Neural cell (in vitro differentiated cells): ENCODE results near the gene TNFAIP8.

Source experiments
- EP300 ChIP-seq: fragments of 450-650 bp; conservative IDR thresholded peaks from 2 replicates; pipeline ENCODE4 v1.6.1; 2014; ENCODE audit warnings: antibody characterized with exemption, mild to moderate bottlenecking, moderate library complexity; ENCODE audit not compliant: poor library complexity, severe bottlenecking
- EZH2 ChIP-seq: fragments of 200-600, 300-800 bp; shearing (Covaris generic), sonication (generic); IDR thresholded peaks from 2 replicates; pipeline ENCODE4 v1.6.1; 2014; ENCODE audit warnings: antibody characterized with exemption, low read length, borderline replicate concordance, mild to moderate bottlenecking; ENCODE audit not compliant: insufficient read depth, poor library complexity, severe bottlenecking
- MXI1 ChIP-seq: fragments of 450-650 bp; conservative IDR thresholded peaks from 2 replicates; pipeline ENCODE4 v1.6.1; 2014; ENCODE audit warnings: antibody characterized with exemption, mild to moderate bottlenecking; ENCODE audit not compliant: poor library complexity, severe bottlenecking
- POLR2AphosphoS5 ChIP-seq: IDR thresholded peaks from 2 replicates; pipeline ENCODE4 v1.6.1; 2012
- RAD21 ChIP-seq: fragments of 450-650 bp; conservative IDR thresholded peaks from 2 replicates; pipeline ENCODE4 v1.6.1; 2014; ENCODE audit warnings: antibody characterized with exemption, mild to moderate bottlenecking, moderate library complexity
- REST ChIP-seq: IDR thresholded peaks from 2 replicates; pipeline ENCODE4 v1.6.1; 2012; ENCODE audit warnings: borderline replicate concordance
- SMC3 ChIP-seq: fragments of 450-650 bp; conservative IDR thresholded peaks from 2 replicates; pipeline ENCODE4 v1.6.1; 2014; ENCODE audit warnings: antibody characterized with exemption, mild to moderate bottlenecking, moderate library complexity; ENCODE audit not compliant: poor library complexity
- TAF1 ChIP-seq: IDR thresholded peaks from 2 replicates; pipeline ENCODE4 v1.6.1; 2012; ENCODE audit warnings: low read depth
- TF ChIP-seq, protein P1 (sequence below): fragments of 450-650 bp; IDR thresholded peaks from 2 replicates; pipeline ENCODE4 v1.5.1; 2014; ENCODE audit warnings: antibody characterized with exemption, mild to moderate bottlenecking, moderate library complexity; ENCODE audit not compliant: poor library complexity, severe bottlenecking

- TF ChIP-seq, protein P1, sequence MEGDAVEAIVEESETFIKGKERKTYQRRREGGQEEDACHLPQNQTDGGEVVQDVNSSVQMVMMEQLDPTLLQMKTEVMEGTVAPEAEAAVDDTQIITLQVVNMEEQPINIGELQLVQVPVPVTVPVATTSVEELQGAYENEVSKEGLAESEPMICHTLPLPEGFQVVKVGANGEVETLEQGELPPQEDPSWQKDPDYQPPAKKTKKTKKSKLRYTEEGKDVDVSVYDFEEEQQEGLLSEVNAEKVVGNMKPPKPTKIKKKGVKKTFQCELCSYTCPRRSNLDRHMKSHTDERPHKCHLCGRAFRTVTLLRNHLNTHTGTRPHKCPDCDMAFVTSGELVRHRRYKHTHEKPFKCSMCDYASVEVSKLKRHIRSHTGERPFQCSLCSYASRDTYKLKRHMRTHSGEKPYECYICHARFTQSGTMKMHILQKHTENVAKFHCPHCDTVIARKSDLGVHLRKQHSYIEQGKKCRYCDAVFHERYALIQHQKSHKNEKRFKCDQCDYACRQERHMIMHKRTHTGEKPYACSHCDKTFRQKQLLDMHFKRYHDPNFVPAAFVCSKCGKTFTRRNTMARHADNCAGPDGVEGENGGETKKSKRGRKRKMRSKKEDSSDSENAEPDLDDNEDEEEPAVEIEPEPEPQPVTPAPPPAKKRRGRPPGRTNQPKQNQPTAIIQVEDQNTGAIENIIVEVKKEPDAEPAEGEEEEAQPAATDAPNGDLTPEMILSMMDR = no peak
- TF ChIP-seq TAF1 (no peak), SMC3 (no peak), EZH2 (no peak), POLR2AphosphoS5 (no peak), REST (no peak), EP300 (no peak), MXI1 (no peak), RAD21 (no peak)
These were observed 38.9 kb upstream of the TNFAIP8 start for GRCh38 chr5:119316906-119317305.
